ENCODE measurements around the gene RAMP3. TPM values are rescaled to one million over a fixed set of nuclear protein-coding genes. Genes with fewer than 3 reads are reported as not detected.

RAMP3 gene
- total and polyA plus RNA-seq, 5 experiments from 2014 or later = not detected

DNA sequence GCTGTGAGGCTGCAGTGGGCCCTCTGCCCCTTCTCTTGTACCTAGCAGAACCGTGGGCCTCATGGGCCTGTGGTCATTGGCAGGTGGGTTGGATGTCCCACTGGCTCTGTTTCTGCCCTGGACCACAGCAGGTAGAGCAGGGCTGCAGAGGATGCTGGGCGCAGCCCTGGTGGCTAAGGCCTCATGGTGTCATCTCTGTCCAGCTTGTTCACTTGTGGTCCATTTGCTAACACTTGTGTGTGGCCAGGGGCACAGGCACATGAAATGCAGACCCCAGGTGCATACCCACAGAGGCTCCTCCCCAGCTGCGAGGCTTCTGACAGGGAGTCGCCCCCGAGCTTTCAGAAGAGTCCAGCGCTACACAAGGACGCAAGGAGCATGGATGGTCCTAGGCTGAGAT lies 23.7 kb upstream of the RAMP3 start:
- ATAC-seq = no peak
- peaks cover 9 to 15% (median 12%) of the 10 kb centered on the region in 4 donors for H3K4me1 Mint-ChIP-seq
- H3K27me3 Mint-ChIP-seq = peaks cover 0 to 7% (median 0%) of the 10 kb centered on the region in 5 donors
- no peaks in the 10 kb centered on the region for H3K9me3 Mint-ChIP-seq
- POLR2A ChIA-PET = interaction anchor here (1.2 to 3.0 kb wide), 4 partner anchors 22 to 527 kb away, joined by 3 to 16 read pairs (median 6); partner anchors contain the start of genes OGDH and TBRG4
- H3K4me3 Mint-ChIP-seq = no peak overlapping the region
- H3K36me3 Mint-ChIP-seq = no peaks in the 10 kb centered on the region
- H3K27ac Mint-ChIP-seq = peak overlapping the region in 1 of 10 donors; percentile 57
- DNase-seq = no peak

DNA sequence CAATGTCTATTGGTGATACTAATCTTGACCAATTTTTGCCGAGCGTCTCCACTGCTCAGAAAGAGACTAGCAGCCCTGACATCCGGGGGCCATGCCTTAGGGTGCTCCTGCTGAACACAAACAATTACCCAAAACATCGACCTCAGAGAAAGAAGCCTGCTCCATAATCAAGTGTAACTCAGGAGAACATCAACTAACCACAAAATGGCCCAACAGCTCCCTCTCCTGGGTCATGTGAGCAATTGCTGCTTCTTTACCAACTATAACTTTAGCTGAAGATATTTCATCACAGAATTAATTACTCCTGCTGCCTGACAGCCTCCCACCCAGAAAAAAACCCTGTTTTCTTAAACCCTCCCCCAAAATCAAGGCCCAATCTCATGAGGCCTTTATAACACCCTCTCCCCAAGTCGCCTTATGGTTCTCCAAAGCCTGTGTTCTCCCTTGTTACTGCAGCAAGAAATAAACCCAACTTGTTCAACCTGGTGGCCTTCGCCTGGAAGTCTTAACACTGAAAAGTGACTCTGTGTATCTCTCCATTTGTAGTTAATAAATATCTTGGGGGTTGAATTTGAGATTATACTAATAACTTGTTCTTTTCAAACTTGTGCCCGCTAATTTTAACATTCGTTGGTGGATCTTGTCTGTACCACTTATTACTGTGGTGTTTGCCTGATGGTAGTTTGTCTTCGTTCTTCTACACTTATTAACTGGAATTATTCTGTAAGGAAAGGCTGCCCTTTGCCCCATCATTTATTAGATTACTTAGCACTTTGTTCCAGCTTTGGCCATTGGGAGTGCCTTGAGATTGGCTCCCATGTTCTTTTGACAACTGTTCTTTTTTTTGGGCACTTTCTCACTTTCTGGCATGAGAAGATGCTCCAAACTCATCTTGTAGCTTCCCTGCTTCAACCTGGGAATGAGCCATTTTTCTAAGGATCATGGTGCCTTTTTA lies 21.2 kb upstream of the RAMP3 start:
- peak overlapping the region in 7 of 10 donors; percentile 7 to 82 (median 46) for H3K27ac Mint-ChIP-seq
- H3K9me3 Mint-ChIP-seq = no peaks in the 10 kb centered on the region
- POLR2A ChIA-PET = interaction anchor here (0.6 to 3.0 kb wide), 10 partner anchors 25 to 370 kb away, joined by 3 to 16 read pairs (median 4); partner anchors contain the start of gene TBRG4
- ATAC-seq = peak; percentile 83 to 96
- peak; percentile 40 to 83 (median 68) for DNase-seq
- peaks cover 0 to 7% (median 0%) of the 10 kb centered on the region in 5 donors for H3K27me3 Mint-ChIP-seq
- H3K4me3 Mint-ChIP-seq = no peak overlapping the region
- H3K4me1 Mint-ChIP-seq = peaks cover 6 to 15% (median 11%) of the 10 kb centered on the region in 4 donors
- H3K36me3 Mint-ChIP-seq = no peaks in the 10 kb centered on the region

DNA sequence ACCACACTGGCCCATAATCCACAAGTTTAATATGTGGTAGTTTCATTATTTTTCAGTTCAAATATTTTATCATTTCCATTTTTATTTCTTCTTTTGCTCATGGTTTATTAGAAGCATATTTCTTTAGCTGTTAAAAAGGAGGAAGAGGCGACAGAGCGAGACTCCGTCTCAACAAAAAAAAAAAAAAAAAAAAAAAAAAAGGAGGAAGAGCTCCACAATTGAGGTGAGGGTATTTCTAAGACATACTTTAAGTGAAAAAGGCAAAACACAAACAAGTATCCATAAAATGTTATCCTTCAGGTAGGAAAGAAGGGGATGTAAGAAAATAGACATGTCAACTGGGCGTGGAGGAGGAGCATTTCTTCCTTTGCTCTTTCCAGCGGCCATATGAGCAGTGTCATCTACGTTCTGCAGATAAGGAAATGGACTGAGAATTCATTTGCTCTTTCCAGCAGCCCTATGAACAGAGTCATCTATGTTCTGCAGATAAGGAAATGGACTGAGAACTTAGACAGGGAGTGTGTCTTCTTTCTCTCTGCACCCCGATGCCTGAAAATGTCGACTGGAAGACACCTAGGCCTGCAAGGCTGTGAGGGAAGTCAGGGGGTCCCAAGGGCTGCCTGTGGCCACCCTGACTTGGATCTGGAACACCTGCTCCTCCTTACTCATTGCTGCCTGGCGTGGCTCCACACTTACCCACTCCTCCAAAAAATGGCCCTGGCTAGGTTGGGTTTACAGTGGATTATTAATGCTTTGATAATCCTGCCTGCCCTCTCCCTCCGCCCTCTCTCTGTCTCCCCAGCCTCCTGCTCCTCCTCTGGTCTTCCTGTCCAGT lies 18.9 kb upstream of the RAMP3 start:
- peak overlapping the region in 1 of 10 donors; percentile 55 for H3K27ac Mint-ChIP-seq

DNA sequence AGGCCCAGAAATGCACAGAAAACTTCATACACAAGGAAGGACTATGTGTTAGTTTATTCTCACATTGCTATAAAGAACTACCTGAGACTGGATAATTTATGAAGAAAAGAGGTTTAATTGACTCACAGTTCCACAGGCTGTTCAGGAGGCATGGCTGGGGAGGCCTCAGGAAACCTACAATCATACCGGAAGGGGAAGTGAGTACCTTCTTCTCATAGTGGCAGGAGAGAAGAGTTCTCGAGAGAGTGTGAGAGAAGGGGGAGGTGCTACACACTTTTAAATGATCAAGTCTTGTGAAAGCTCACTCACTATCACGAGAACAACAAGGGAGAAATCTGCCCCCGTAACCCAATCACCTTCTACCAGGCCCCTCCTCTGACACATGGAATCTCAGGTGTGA lies 16.8 kb upstream of the RAMP3 start:
- H3K4me3 Mint-ChIP-seq = no peak overlapping the region
- ATAC-seq (no peak), DNase-seq (no peak)
- POLR2A ChIA-PET = no interaction called here
- H3K27me3 Mint-ChIP-seq = peaks cover 4 to 16% (median 9%) of the 10 kb centered on the region in 5 donors
- H3K9me3 Mint-ChIP-seq = no peaks in the 10 kb centered on the region
- H3K27ac Mint-ChIP-seq = no peak overlapping the region
- H3K4me1 Mint-ChIP-seq = peaks cover 4 to 12% (median 6%) of the 10 kb centered on the region in 4 donors
- no peaks in the 10 kb centered on the region for H3K36me3 Mint-ChIP-seq

More for the DNA sequence above, 18.9 kb upstream of the RAMP3 start:
- DNase-seq (no peak), ATAC-seq (no peak)
- Mint-ChIP-seq H3K4me3 (no peak overlapping the region), H3K36me3 (no peaks in the 10 kb centered on the region), H3K27me3 (peaks cover 0 to 5% (median 0%) of the 10 kb centered on the region in 5 donors), H3K4me1 (peaks cover 6 to 15% (median 11%) of the 10 kb centered on the region in 4 donors), H3K9me3 (no peaks in the 10 kb centered on the region)
- POLR2A ChIA-PET = interaction anchor here (0.9 kb wide), 1 partner anchor 1208 kb away, joined by 6 read pairs; no protein-coding TSS in a partner anchor

DNA sequence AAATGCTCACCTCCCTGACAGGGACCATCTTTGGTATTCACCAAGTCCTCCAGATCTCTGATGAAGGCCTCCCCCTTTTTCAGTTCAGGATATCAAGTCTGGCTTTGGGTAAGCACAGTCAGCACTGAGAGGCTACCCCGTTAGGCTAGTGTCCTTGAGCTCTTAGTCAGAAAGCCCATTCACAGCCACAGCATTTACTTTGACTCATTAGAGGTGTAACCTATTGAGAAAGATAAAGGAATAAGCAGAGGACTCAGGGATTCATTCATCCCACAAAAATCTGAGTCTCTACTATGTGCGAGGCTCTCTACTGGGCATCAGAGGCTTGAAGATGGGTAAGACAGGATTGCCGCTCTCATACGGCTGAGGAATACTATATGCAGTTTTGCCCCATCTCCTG lies 14.0 kb upstream of the RAMP3 start:
- H3K4me3 Mint-ChIP-seq = no peak overlapping the region
- peaks cover 0 to 2% (median 0%) of the 10 kb centered on the region in 4 donors for H3K4me1 Mint-ChIP-seq
- peaks cover 6 to 18% (median 16%) of the 10 kb centered on the region in 5 donors for H3K27me3 Mint-ChIP-seq
- no peak overlapping the region for H3K27ac Mint-ChIP-seq
- POLR2A ChIA-PET = no interaction called here
- DNase-seq (no peak), ATAC-seq (no peak)
- no peaks in the 10 kb centered on the region for H3K9me3 Mint-ChIP-seq
- H3K36me3 Mint-ChIP-seq = no peaks in the 10 kb centered on the region

DNA sequence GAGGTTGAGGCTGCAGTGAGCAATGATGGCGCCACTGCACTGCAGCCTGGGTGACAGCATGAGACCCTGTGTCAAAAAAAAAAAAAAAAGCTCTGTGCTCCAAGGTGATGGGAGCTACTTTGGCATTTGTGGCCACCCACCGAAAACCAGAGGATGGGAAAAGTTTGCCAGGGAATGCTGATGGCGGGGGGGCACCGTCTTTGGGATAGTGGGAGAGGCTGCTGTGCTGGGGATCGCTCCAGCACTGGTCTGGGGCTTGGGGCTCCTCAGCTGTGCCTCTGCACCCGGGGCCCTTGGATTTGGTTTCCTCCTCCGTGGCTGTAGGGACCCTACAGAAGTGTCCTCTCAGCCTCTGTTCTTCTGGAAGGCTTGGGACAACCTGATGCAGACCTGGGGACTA lies 11.7 kb upstream of the RAMP3 start:
- no peaks in the 10 kb centered on the region for H3K4me1 Mint-ChIP-seq
- POLR2A ChIA-PET = no interaction called here
- no peak overlapping the region for H3K4me3 Mint-ChIP-seq
- DNase-seq = no peak
- no peaks in the 10 kb centered on the region for H3K9me3 Mint-ChIP-seq
- peaks cover 8 to 24% (median 16%) of the 10 kb centered on the region in 5 donors for H3K27me3 Mint-ChIP-seq
- H3K27ac Mint-ChIP-seq = no peak overlapping the region
- no peak for ATAC-seq
- H3K36me3 Mint-ChIP-seq = no peaks in the 10 kb centered on the region

DNA sequence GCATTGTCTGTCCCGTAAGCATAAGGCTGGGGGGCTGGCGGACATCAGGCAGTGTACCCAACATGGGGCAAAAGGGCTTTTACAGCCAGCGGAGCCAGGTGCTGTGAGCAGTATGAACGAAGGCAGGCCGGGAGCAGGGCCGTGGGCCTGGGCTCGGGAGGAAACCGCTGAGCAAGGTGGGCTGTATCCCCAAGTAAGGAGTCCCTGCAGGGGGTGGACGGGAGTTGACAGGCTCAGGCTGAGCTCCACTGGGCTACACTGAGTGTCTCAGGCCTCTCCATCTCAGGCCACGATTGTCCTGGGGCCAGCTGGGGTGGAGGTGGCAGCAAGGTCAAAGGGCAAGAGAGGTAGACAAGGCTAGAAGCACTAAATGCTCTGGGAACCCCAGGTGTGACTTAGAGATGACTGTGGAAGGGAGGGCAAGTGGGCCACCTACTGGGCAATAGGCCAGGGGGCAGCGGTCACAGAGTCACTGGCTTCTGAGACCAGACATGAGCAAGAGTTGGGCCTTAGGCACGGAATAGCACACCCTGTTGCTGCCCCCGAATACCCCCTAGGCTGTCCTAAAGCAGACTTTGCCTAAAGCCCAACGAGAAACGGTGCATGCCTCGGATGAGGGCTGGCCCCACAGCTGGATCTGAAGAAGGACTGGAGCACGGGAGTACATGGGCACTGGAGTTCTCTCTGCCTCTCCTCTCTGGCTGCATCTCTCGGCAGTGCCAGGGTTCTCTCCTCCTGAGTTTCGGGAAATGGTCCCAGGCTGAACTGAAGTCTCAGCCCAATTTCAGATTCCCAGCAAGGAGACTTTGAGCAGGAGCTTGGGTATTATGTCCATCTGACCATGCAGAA lies 10.8 kb upstream of the RAMP3 start:
- no peak overlapping the region for H3K27ac Mint-ChIP-seq
- POLR2A ChIA-PET = no interaction called here
- H3K9me3 Mint-ChIP-seq = no peaks in the 10 kb centered on the region
- H3K4me1 Mint-ChIP-seq = no peaks in the 10 kb centered on the region
- DNase-seq (no peak), ATAC-seq (no peak)
- no peaks in the 10 kb centered on the region for H3K36me3 Mint-ChIP-seq
- H3K27me3 Mint-ChIP-seq = peaks cover 8 to 24% (median 16%) of the 10 kb centered on the region in 5 donors
- no peak overlapping the region for H3K4me3 Mint-ChIP-seq

DNA sequence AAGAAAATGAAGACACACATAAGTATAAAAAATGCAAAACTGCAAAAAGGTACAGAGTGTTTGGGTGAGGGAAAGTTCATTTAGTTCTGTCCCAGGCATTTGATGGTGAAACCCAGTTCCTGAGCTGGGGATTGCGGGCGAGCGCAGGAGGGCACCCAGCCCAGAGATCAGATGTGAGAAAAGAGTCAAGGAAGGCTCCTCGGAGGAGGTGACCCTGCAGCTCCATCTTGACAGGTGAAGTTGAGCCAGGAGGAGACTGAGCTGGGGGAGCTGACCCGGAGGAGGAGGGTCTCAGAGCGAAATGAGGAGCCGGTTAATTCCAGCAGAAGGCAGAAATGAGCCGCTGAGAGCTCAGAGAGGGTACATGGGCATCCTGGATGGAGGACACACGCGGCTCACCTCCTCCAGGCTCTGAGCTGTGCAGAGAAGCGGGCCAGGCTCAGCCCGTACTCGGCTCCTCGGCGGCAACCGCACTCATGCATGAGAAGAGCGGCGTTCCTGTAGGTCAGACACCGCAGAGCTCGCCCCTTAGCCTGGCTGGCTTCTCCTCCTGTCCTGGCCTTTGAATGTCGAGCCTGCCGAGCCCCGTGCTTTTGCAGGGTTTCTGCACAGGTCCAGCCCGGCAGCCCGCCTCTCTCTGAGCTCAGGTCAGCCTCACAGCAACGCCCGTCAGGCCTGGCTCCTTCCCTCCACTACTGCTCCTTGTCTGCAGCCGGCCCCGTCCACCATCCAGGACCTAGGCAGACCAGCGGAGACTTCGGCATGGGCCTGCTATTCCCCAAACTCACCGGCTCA lies 9.5 kb upstream of the RAMP3 start:
- no peak for ATAC-seq
- POLR2A ChIA-PET = no interaction called here
- Mint-ChIP-seq H3K36me3 (no peaks in the 10 kb centered on the region), H3K4me1 (no peaks in the 10 kb centered on the region), H3K9me3 (no peaks in the 10 kb centered on the region), H3K4me3 (no peak overlapping the region), H3K27ac (peak overlapping the region in 1 of 10 donors; percentile 37), H3K27me3 (peaks cover 8 to 24% (median 16%) of the 10 kb centered on the region in 5 donors)
- DNase-seq = no peak

DNA sequence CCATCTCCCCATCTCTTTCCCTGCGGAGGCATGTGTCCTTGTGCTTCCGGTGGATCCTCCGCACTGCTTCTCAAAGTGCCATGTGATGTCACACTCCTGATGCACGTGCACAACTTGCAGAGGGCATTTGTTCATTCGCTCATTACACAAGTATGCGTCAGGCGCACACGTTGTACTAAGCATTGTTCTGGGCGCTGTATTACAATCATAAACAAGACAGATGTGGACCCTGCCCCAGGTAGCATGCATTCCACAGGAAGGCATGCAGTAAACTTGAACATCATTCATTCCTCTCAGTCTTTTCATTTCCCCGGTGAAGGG lies 9.0 kb upstream of the RAMP3 start:
- Mint-ChIP-seq H3K4me1 (no peaks in the 10 kb centered on the region), H3K4me3 (no peak overlapping the region), H3K27ac (no peak overlapping the region), H3K27me3 (peaks cover 10 to 24% (median 16%) of the 10 kb centered on the region in 5 donors), H3K9me3 (no peaks in the 10 kb centered on the region), H3K36me3 (no peaks in the 10 kb centered on the region)
- no peak for ATAC-seq
- POLR2A ChIA-PET = no interaction called here
- no peak for DNase-seq

DNA sequence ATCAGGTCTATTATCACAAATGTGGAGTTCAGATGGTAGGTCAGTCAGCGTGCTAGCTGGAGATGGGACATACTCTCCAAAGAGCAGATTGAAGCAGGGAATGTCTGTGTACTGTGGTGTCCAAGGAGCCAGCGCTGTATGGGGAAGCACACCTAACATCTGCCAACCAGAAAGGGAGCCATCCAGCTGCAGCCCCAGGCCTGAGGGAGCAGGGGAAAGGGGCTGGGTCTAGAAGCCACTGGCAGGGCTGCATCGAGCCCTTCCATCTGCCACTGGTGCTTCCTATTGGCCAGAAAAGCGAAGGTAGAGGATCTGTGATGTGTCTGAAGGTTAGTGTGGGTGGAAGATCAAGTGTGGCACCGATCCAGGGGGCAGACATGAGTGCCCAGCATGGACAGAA lies 8.0 kb upstream of the RAMP3 start:
- Mint-ChIP-seq H3K27me3 (peaks cover 5 to 18% (median 10%) of the 10 kb centered on the region in 5 donors), H3K36me3 (no peaks in the 10 kb centered on the region), H3K9me3 (no peaks in the 10 kb centered on the region), H3K4me1 (peaks cover 0 to 1% (median 0%) of the 10 kb centered on the region in 4 donors), H3K27ac (peak overlapping the region in 2 of 10 donors; percentile 61 to 62), H3K4me3 (no peak overlapping the region)
- DNase-seq = no peak
- ATAC-seq = no peak
- POLR2A ChIA-PET = no interaction called here

DNA sequence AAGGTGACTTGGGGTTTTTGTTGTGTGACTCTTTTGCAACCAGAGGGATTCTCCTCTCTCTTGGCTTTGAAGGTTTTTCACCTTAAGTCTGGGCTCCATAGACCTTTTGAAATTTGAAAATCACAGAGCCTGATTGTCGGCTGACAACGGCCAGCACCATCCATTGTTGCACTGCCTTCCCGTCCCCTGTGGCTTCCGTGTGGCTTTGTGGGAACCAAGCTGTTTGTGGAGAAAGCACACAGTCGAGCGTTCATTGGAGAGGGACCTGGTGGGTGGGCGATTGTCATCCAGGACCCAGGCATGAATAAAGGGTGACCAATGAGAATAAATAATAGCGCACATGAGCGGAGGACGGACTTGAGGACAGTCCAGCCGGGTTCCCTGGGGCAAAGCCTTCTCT lies 7.4 kb upstream of the RAMP3 start:
- Mint-ChIP-seq H3K4me1 (peaks cover 0 to 4% (median 0%) of the 10 kb centered on the region in 4 donors), H3K27ac (no peak overlapping the region), H3K36me3 (no peaks in the 10 kb centered on the region), H3K9me3 (no peaks in the 10 kb centered on the region), H3K27me3 (peaks cover under 1 to 19% (median 8%) of the 10 kb centered on the region in 5 donors), H3K4me3 (no peak overlapping the region)
- ATAC-seq (no peak), DNase-seq (no peak)
- POLR2A ChIA-PET = no interaction called here

All from naive thymus-derived CD8-positive, alpha-beta T cell (primary cell).